SK-N-SH treated with all-trans-retinoic acid at 6 μM for 48 hours (cell line): ENCODE data around the gene ABCC2.

ENCODE experiments used
- ARNTL ChIP-seq: fragments of 450-650 bp; formaldehyde crosslinking; IDR thresholded peaks from 2 replicates; pipeline ENCODE4 v1.5.0; 2020; ENCODE audit warnings: low read depth, mild to moderate bottlenecking, moderate library complexity, borderline replicate concordance
- CREB5 ChIP-seq: fragments of 250-450 bp; sonication (Bioruptor Pico); IDR thresholded peaks from 2 replicates; pipeline ENCODE4 v1.5.1; 2020; ENCODE audit warnings: low read depth, mild to moderate bottlenecking, moderate library complexity
- ESRRG ChIP-seq: fragments of 250-450 bp; sonication (Bioruptor Pico); IDR thresholded peaks from 2 replicates; pipeline ENCODE4 v1.6.1; 2021; ENCODE audit warnings: mild to moderate bottlenecking
- PATZ1 ChIP-seq: fragments of 250-450 bp; sonication (Bioruptor Pico); IDR thresholded peaks from 2 replicates; pipeline ENCODE4 v1.8.0; 2020; ENCODE audit warnings: mild to moderate bottlenecking, moderate library complexity, borderline replicate concordance
- RARB ChIP-seq: fragments of 250-450 bp; sonication (Bioruptor Pico); IDR thresholded peaks from 2 replicates; pipeline ENCODE4 v1.8.0; 2021; ENCODE audit warnings: mild to moderate bottlenecking, moderate library complexity

GRCh38 chr10:99858849-99859248 is 76.4 kb downstream of the ABCC2 start:
- TF ChIP-seq ARNTL (CRISPR knock-in tag) (no peak), CREB5 (CRISPR knock-in tag) (no peak), PATZ1 (CRISPR knock-in tag) (no peak), ESRRG (CRISPR knock-in tag) (no peak), RARB (CRISPR knock-in tag) (no peak)
